ENCODE measurements around the gene CDKN1B.

CDKN1B gene

GRCh38 chr12:12686472-12686871 lies 30.7 kb upstream of the CDKN1B start:
- TF ChIP-seq, protein P1, sequence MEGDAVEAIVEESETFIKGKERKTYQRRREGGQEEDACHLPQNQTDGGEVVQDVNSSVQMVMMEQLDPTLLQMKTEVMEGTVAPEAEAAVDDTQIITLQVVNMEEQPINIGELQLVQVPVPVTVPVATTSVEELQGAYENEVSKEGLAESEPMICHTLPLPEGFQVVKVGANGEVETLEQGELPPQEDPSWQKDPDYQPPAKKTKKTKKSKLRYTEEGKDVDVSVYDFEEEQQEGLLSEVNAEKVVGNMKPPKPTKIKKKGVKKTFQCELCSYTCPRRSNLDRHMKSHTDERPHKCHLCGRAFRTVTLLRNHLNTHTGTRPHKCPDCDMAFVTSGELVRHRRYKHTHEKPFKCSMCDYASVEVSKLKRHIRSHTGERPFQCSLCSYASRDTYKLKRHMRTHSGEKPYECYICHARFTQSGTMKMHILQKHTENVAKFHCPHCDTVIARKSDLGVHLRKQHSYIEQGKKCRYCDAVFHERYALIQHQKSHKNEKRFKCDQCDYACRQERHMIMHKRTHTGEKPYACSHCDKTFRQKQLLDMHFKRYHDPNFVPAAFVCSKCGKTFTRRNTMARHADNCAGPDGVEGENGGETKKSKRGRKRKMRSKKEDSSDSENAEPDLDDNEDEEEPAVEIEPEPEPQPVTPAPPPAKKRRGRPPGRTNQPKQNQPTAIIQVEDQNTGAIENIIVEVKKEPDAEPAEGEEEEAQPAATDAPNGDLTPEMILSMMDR (IDR thresholded peaks at IDR 0.05; ENCODE audit: borderline replicate concordance, insufficient read depth, low read depth, low read length): no peak

GRCh38 chr12:12686925-12687324 lies 30.2 kb upstream of the CDKN1B start:
- TF ChIP-seq, protein P1 (IDR thresholded peaks at IDR 0.05; ENCODE audit: borderline replicate concordance, insufficient read depth, low read depth, low read length): no peak
- no peak overlapping the region for H3K4me3 ChIP-seq (ENCODE audit: low read depth, low read length)

More at GRCh38 chr12:12686472-12686871, 30.7 kb upstream of the CDKN1B start:
- H3K4me3 ChIP-seq (ENCODE audit: low read depth, low read length): no peak overlapping the region

- no peak overlapping the region for H3K4me3 ChIP-seq (ENCODE audit: low read depth, low read length)
- TF ChIP-seq, protein P1 (IDR thresholded peaks at IDR 0.05; ENCODE audit: borderline replicate concordance, insufficient read depth, low read depth, low read length): no peak
Observed at GRCh38 chr12:12689647-12690300, 27.4 kb upstream of the CDKN1B start.

GRCh38 chr12:12691549-12691948 lies 25.6 kb upstream of the CDKN1B start:
- no peak overlapping the region for H3K4me3 ChIP-seq (ENCODE audit: low read depth, low read length)
- TF ChIP-seq, protein P1 (IDR thresholded peaks at IDR 0.05; ENCODE audit: borderline replicate concordance, insufficient read depth, low read depth, low read length): no peak

DNA sequence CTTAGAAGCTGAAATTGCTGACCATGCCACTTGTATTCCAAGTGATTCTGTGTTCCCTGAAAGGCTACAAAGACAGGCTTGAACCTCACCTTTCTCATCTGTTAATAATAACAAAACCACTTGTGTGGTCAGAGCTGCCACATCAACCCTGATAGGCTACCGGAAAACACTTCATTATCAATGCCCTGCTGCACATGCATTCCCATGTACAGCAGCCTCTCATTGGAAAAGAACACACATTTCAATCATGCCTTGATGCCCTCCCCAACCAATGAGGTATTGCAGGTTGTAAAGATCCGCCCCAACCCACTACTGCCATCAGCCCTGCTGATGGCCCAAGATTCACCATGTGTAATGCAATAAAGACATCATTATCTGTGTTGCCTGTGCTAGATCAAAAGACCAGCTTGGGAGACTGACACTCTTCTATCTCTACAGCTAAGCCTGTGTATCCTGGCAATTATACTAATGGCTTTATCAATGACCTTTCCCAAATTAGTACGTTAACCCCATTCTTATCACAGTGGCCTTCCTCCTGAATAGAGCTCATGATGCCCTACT lies 24.0 kb upstream of the CDKN1B start:
- TF ChIP-seq, protein P1 (IDR thresholded peaks at IDR 0.05; ENCODE audit: borderline replicate concordance, insufficient read depth, low read depth, low read length): no peak

GRCh38 chr12:12696562-12697383 lies 20.4 kb upstream of the CDKN1B start:
- TF ChIP-seq, protein P1 (IDR thresholded peaks at IDR 0.05; ENCODE audit: borderline replicate concordance, insufficient read depth, low read depth, low read length): no peak
- peak overlapping the region; percentile 52 for H3K4me3 ChIP-seq (ENCODE audit: low read depth, low read length)

More for the DNA sequence above, 24.0 kb upstream of the CDKN1B start:
- H3K4me3 ChIP-seq (ENCODE audit: low read depth, low read length): no peak overlapping the region
